Panc1 (cell line): ENCODE results near the gene KDM4B. TPM values are rescaled to one million over a fixed set of nuclear protein-coding genes. Genes with fewer than 3 reads are reported as not detected.

Experiments used
- ATAC-seq: fragments of 200-7000 bp; cut with Tn5 transposase; 2 replicates; pipeline ENCODE4 v1.9.1; 2020; ENCODE audit warnings: mild to moderate bottlenecking, moderate library complexity
- BruUV-seq: library from RNA; stranded (reverse); fragments of 400-500 nt; replicated peaks from 2 replicates; lab custom pipeline; 2021; lab: Mats Ljungman, UMichigan
- CTCF ChIA-PET: fragments of 300-600 bp; sonication (Branson Sonifier 250); formaldehyde crosslinking; loops from one replicate; lab custom pipeline; 2022; ENCODE audit warnings: antibody characterized with exemption; lab: Charles Lee
- POLR2A ChIA-PET: fragments of 300-600 bp; sonication (Branson Sonifier 250); formaldehyde crosslinking; loops from one replicate; lab custom pipeline; 2022; ENCODE audit warnings: antibody characterized with exemption; lab: Charles Lee
- DNase-seq: peaks from one replicate; pipeline ENCODE4 v3.0.0-alpha.2; 2010; ENCODE audit warnings: low read depth, low spot score
- H3K27ac ChIP-seq: 2 replicates; pipeline ENCODE4 v1.5.1; 2011; ENCODE audit warnings: mild to moderate bottlenecking, low read length, inconsistent platforms
- H3K27me3 ChIP-seq: fragments of 200-500 bp; sonication (Bioruptor generic); 2 replicates; pipeline ENCODE4 v1.6.0; 2014; ENCODE audit warnings: low read length, inconsistent platforms; ENCODE audit not compliant: control insufficient read depth, insufficient read depth
- H3K36me3 ChIP-seq: fragments of 200-500 bp; sonication (Bioruptor generic); 2 replicates; pipeline ENCODE4 v1.5.1; 2014; ENCODE audit warnings: inconsistent platforms, mild to moderate bottlenecking, low read length, moderate library complexity; ENCODE audit not compliant: control insufficient read depth, insufficient read depth
- H3K4me1 ChIP-seq: 2 replicates; pipeline ENCODE4 v1.5.1; 2011; ENCODE audit warnings: inconsistent platforms, mild to moderate bottlenecking, low read length, moderate library complexity; ENCODE audit not compliant: control insufficient read depth, insufficient read depth
- H3K4me3 ChIP-seq, 2 experiments: 2 replicates each; pipeline ENCODE4 v1.5.1; 2011 to 2012; ENCODE audit warnings: low read depth in 2 of 2, low read length in 2 of 2, mild to moderate bottlenecking in 2 of 2, inconsistent platforms in 1 of 2, moderate library complexity in 1 of 2
- H3K9me3 ChIP-seq: fragments of 200-500 bp; sonication (Bioruptor generic); 2 replicates; pipeline ENCODE4 v1.5.1; 2014; ENCODE audit warnings: low read depth, mild to moderate bottlenecking, inconsistent platforms, low read length, moderate library complexity; ENCODE audit not compliant: control insufficient read depth, insufficient read depth
- POLR2AphosphoS5 ChIP-seq: IDR thresholded peaks from 2 replicates; pipeline ENCODE4 v1.6.1; 2012; ENCODE audit warnings: mild to moderate bottlenecking, low read depth, low read length, moderate library complexity
- SIN3A ChIP-seq: IDR thresholded peaks from 2 replicates; pipeline ENCODE4 v1.6.1; 2012; ENCODE audit warnings: low read depth, mild to moderate bottlenecking, low read length, moderate library complexity, borderline replicate concordance; ENCODE audit not compliant: insufficient read depth
- TCF7L2 ChIP-seq: IDR thresholded peaks from 2 replicates; pipeline ENCODE4 v1.6.1; 2011; ENCODE audit warnings: mild to moderate bottlenecking, low read depth, low read length, inconsistent platforms
- in situ Hi-C: cut with HindIII; loops from 2 replicates; pipeline ENCODE4 v1.10.0; 2016; ENCODE audit warnings: low sequenced_read_pairs, low pct_unique_long_range_greater_than_20kb
- intact Hi-C: fragments of 100-400 bp; cut with micrococcal nuclease; formaldehyde crosslinking; loops from one replicate; pipeline ENCODE4 v1.10.0; 2022; ENCODE audit not compliant: unreplicated experiment
- total RNA-seq: library from RNA; stranded (reverse); gene quantifications from one replicate; pipeline ENCODE4 v1.2.1, GENCODE V29; 2021; ENCODE audit not compliant: unreplicated experiment
- TF ChIP-seq, protein P1 (sequence below): fragments of 450-650 bp; IDR thresholded peaks from 2 replicates; pipeline ENCODE4 v1.5.1; 2017; ENCODE audit warnings: mild to moderate bottlenecking
- TF ChIP-seq, protein P2 (sequence below), 2 experiments: IDR thresholded peaks; 2 replicates each; pipeline ENCODE4 v1.6.1; 2011 to 2012; ENCODE audit warnings: low read depth in 2 of 2, control low read depth in 1 of 2, low read length in 1 of 2, mild to moderate bottlenecking in 1 of 2, moderate library complexity in 1 of 2; ENCODE audit not compliant: insufficient read depth in 1 of 2

Gene KDM4B
- total RNA-seq, 1 experiment from 2014 or later = 18.4 TPM

DNA sequence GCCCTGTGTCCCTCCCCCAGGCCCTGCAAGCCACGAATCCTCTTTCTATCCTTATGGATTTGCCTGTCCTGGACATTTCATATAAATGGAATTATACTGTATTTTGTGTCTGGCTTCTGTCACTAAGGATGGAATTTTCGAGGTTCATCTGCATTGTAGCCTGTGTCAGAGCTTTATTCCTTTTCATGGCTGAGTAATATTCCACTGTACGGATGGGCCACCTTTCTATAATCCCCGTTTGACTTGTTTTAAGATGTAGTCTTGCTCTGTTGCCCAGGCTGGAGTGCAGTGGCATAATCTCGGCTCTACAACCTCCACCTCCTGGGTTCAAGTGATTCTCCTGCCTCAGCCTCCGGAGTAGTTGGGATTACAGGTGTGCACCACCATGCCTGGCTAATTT, 3.9 kb upstream of the KDM4B start:
- POLR2A ChIA-PET = no interaction called here
- H3K27ac ChIP-seq = no peak overlapping the region
- peaks cover 5% of the 10 kb centered on the region; the same call in 1 of the 2 replicates for H3K4me1 ChIP-seq
- DNase-seq (no peak), ATAC-seq (no peak)
- H3K4me3 ChIP-seq = no peak overlapping the region
- in situ Hi-C loops (no loop called here), intact Hi-C loops (no loop called here)
- no peak for TF ChIP-seq POLR2AphosphoS5
- TF ChIP-seq TCF7L2 = no peak
- no peak for TF ChIP-seq SIN3A
- TF ChIP-seq, protein P1, sequence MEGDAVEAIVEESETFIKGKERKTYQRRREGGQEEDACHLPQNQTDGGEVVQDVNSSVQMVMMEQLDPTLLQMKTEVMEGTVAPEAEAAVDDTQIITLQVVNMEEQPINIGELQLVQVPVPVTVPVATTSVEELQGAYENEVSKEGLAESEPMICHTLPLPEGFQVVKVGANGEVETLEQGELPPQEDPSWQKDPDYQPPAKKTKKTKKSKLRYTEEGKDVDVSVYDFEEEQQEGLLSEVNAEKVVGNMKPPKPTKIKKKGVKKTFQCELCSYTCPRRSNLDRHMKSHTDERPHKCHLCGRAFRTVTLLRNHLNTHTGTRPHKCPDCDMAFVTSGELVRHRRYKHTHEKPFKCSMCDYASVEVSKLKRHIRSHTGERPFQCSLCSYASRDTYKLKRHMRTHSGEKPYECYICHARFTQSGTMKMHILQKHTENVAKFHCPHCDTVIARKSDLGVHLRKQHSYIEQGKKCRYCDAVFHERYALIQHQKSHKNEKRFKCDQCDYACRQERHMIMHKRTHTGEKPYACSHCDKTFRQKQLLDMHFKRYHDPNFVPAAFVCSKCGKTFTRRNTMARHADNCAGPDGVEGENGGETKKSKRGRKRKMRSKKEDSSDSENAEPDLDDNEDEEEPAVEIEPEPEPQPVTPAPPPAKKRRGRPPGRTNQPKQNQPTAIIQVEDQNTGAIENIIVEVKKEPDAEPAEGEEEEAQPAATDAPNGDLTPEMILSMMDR = no peak
- TF ChIP-seq, protein P2, sequence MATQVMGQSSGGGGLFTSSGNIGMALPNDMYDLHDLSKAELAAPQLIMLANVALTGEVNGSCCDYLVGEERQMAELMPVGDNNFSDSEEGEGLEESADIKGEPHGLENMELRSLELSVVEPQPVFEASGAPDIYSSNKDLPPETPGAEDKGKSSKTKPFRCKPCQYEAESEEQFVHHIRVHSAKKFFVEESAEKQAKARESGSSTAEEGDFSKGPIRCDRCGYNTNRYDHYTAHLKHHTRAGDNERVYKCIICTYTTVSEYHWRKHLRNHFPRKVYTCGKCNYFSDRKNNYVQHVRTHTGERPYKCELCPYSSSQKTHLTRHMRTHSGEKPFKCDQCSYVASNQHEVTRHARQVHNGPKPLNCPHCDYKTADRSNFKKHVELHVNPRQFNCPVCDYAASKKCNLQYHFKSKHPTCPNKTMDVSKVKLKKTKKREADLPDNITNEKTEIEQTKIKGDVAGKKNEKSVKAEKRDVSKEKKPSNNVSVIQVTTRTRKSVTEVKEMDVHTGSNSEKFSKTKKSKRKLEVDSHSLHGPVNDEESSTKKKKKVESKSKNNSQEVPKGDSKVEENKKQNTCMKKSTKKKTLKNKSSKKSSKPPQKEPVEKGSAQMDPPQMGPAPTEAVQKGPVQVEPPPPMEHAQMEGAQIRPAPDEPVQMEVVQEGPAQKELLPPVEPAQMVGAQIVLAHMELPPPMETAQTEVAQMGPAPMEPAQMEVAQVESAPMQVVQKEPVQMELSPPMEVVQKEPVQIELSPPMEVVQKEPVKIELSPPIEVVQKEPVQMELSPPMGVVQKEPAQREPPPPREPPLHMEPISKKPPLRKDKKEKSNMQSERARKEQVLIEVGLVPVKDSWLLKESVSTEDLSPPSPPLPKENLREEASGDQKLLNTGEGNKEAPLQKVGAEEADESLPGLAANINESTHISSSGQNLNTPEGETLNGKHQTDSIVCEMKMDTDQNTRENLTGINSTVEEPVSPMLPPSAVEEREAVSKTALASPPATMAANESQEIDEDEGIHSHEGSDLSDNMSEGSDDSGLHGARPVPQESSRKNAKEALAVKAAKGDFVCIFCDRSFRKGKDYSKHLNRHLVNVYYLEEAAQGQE (IDR thresholded peaks at IDR 0.05; ENCODE audit: insufficient read depth in 1 of 2, low read depth in 2 of 2, low read length in 1 of 2) = no peak
- no TSS peak for BruUV-seq
- CTCF ChIA-PET = no interaction called here
- no peaks in the 10 kb centered on the region for H3K9me3 ChIP-seq
- H3K27me3 ChIP-seq = no peaks in the 10 kb centered on the region
- no peaks in the 10 kb centered on the region; the same call in 1 of the 2 replicates for H3K36me3 ChIP-seq

DNA sequence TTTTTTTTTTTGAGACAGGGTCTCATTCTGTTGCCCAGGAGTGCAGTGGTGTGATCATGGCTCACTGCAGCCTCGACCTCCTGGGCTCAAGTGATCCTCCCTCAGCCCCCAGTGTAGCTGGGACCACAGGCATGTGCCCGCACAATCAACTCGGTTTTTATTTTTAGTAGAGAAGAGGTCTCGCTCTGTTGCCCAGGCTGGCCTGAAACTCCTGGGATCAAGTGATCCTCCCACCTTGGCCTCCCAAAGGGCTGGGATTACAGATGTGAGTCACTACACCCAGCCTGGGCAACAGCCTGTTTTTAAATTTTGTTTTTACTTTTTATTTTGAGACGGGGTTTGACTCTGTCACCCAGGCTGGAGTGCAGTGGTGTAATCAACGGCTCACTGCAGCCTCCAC, 2.3 kb upstream of the KDM4B start:
- ChIA-PET CTCF (no interaction called here), POLR2A (no interaction called here)
- Histone ChIP-seq H3K27me3 (no peaks in the 10 kb centered on the region), H3K4me3 (no peak overlapping the region), H3K9me3 (no peaks in the 10 kb centered on the region), H3K36me3 (no peaks in the 10 kb centered on the region; the same call in 1 of the 2 replicates), H3K27ac (no peak overlapping the region), H3K4me1 (peaks cover 6% of the 10 kb centered on the region)
- in situ Hi-C loops (no loop called here), intact Hi-C loops (no loop called here)
- no TSS peak for BruUV-seq
- TF ChIP-seq SIN3A (no peak), POLR2AphosphoS5 (no peak), TCF7L2 (no peak)
- TF ChIP-seq, protein P2 (IDR thresholded peaks at IDR 0.05; ENCODE audit: insufficient read depth in 1 of 2, low read depth in 2 of 2, low read length in 1 of 2) = no peak
- TF ChIP-seq, protein P1 = no peak
- no peak for ATAC-seq
- DNase-seq = no peak
